ENCODE results near the gene CFB.
A peak's percentile ranks its signal among the peaks of the same experiment; 100 is the strongest.

Gene CFB

GRCh38 chr6:31958741-31959739 is 13.1 kb downstream of the CFB start, which contains the start of the genes NELFE and SKIC2:
TSS of gene NELFE (minus strand) at chr6:31958971. CDS start at chr6:31958446, 525 bp downstream.
TSS of gene SKIC2 (plus strand) at chr6:31959175. CDS start at chr6:31959193, 18 bp downstream.
- peak; percentile 99 for ATAC-seq
- TF ChIP-seq PATZ1 (CRISPR knock-in tag; IDR thresholded peaks at IDR 0.05; ENCODE audit: borderline replicate concordance) (peak; percentile 76; the same call in 1 of the 2 replicates), ESRRG (CRISPR knock-in tag; IDR thresholded peaks at IDR 0.05) (no peak), PPARA (CRISPR knock-in tag; IDR thresholded peaks at IDR 0.05; ENCODE audit: borderline replicate concordance) (no peak)

- ATAC-seq, result no peak
- no peak for TF ChIP-seq BACH2 (CRISPR knock-in tag; IDR thresholded peaks at IDR 0.05; ENCODE audit: borderline replicate concordance)
- no peak for TF ChIP-seq TSHZ2 (CRISPR knock-in tag; IDR thresholded peaks at IDR 0.05)
- no peak for TF ChIP-seq PPARA (CRISPR knock-in tag; IDR thresholded peaks at IDR 0.05; ENCODE audit: borderline replicate concordance)
- TF ChIP-seq CREB5 (CRISPR knock-in tag; IDR thresholded peaks at IDR 0.05; ENCODE audit: low read depth), result no peak
- TF ChIP-seq OSR1 (CRISPR knock-in tag; IDR thresholded peaks at IDR 0.05), result no peak
- no peak for TF ChIP-seq CSRNP3 (CRISPR knock-in tag; IDR thresholded peaks at IDR 0.05)
These were observed 15.7 kb downstream of the CFB start for GRCh38 chr6:31961616-31962015.

GRCh38 chr6:31963921-31964320 is 18.0 kb downstream of the CFB start:
- no peak for ATAC-seq
- TF ChIP-seq ARNTL (CRISPR knock-in tag; IDR thresholded peaks at IDR 0.05; ENCODE audit: borderline replicate concordance, low read depth) (no peak), OSR1 (CRISPR knock-in tag; IDR thresholded peaks at IDR 0.05) (no peak), GLIS3 (CRISPR knock-in tag; IDR thresholded peaks at IDR 0.05) (no peak), CSDC2 (CRISPR knock-in tag; IDR thresholded peaks at IDR 0.05) (no peak), RARB (CRISPR knock-in tag; IDR thresholded peaks at IDR 0.05) (no peak), PPARA (CRISPR knock-in tag; IDR thresholded peaks at IDR 0.05; ENCODE audit: borderline replicate concordance) (no peak), ZNF70 (CRISPR knock-in tag; IDR thresholded peaks at IDR 0.05) (no peak), ZC3H10 (CRISPR knock-in tag; IDR thresholded peaks at IDR 0.05) (no peak), ZNF8 (CRISPR knock-in tag; IDR thresholded peaks at IDR 0.05) (no peak), SNAI2 (CRISPR knock-in tag; IDR thresholded peaks at IDR 0.05) (no peak), PATZ1 (CRISPR knock-in tag; IDR thresholded peaks at IDR 0.05; ENCODE audit: borderline replicate concordance) (no peak), ISL1 (CRISPR knock-in tag; IDR thresholded peaks at IDR 0.05) (no peak), ZNF565 (CRISPR knock-in tag; conservative IDR thresholded peaks at IDR 0.05; ENCODE audit: low read depth) (no peak), ESRRG (CRISPR knock-in tag; IDR thresholded peaks at IDR 0.05) (no peak), POU6F1 (CRISPR knock-in tag; IDR thresholded peaks at IDR 0.05; ENCODE audit: borderline replicate concordance, low read depth) (no peak), CREB5 (CRISPR knock-in tag; IDR thresholded peaks at IDR 0.05; ENCODE audit: low read depth) (no peak), TOX (CRISPR knock-in tag; IDR thresholded peaks at IDR 0.05; ENCODE audit: borderline replicate concordance) (no peak), CSRNP3 (CRISPR knock-in tag; IDR thresholded peaks at IDR 0.05) (no peak), TCF4 (CRISPR knock-in tag; IDR thresholded peaks at IDR 0.05; ENCODE audit: borderline replicate concordance) (no peak), ZFP30 (CRISPR knock-in tag; IDR thresholded peaks at IDR 0.05) (no peak)
